ENCODE results near the gene PRPF6.

GRCh38 chr20:63980806-63981728 lies at the start of gene PRPF6:
- TF ChIP-seq EZH2 (IDR thresholded peaks at IDR 0.05; ENCODE audit: insufficient read depth, poor library complexity, severe bottlenecking): no peak
- TF ChIP-seq EZH2phosphoT487 (IDR thresholded peaks at IDR 0.05; ENCODE audit: insufficient read depth, low read depth): no peak
